HG02678 (cell line): ENCODE results near the gene TRIM54.

Source experiments
- ATAC-seq: cut with Tn5 transposase; IDR thresholded peaks from one replicate; pipeline ENCODE4 v1.9.1; 2021; ENCODE audit warnings: mild to moderate bottlenecking, moderate library complexity; ENCODE audit not compliant: unreplicated experiment

The TRIM54 gene

DNA sequence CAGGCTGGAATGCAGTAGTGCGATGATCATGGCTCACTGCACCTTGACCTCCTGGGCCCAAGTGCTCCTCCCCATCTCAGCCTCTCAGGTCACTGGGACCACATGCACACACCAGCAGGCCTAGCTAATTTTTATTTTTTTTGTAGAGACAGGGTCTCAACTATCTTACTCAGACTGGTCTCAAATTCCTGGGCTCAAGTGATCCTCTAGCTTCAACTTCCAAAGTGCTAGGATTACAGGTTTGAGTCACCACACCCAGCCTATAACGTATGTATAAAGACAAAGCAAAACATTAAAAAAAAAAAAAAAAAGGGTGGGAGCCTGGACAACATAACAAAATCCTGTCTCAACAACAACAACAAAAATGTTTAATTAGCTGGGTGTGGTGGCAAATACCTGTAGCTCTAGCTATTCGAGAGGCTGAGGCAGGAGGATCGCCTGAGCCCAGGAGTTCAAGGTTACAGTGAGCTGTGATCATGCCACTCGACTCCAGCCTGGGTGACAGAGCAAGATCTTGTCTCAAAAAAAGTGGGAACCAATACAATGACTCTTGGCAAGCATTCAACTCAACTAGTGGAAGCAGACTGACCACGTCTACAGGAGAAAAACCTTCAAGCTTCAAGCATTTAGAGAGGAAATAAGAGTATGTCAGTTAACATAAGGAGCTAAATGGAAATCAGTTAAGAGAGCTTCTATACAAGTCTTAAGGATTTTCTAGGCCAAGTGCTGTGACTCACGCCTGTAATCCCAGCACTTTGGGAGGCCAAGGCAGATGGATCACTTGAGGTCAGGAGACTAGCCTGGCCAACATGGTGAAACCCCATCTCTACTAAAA, 71.8 kb downstream of the TRIM54 start:
- no peak for ATAC-seq

DNA sequence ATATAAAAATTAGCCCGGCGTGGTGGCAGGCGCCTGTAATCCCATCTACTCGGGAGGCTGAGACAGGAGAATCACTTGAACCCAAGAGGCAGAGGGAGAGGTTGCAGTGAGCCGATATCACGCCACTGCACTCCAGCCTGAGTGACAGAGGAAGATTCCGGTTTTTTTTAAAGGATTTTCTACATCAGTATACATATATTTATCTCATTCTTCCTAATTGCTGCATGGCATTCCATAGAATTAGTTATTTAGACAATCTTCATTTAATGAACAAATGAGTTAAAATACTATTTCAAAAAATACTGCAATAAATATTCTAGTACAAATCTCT, 72.3 kb downstream of the TRIM54 start:
- ATAC-seq: no peak

DNA sequence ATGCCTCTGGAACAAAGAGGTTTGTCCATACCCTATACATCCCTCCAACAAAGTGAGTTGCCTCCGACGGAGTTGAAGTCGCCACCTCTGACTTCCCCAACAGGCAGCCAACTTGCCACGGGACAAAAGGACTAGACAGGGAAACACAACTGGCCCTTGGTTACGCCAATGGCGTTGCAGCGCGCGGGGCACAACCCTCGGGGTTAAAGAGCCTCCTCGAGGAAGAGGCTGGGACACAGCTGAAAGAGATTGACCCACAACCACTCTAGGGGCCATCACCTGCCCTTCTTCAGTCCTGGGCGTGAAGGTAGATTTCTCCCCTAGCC, 73.8 kb downstream of the TRIM54 start:
- ATAC-seq: peak; percentile 26

DNA sequence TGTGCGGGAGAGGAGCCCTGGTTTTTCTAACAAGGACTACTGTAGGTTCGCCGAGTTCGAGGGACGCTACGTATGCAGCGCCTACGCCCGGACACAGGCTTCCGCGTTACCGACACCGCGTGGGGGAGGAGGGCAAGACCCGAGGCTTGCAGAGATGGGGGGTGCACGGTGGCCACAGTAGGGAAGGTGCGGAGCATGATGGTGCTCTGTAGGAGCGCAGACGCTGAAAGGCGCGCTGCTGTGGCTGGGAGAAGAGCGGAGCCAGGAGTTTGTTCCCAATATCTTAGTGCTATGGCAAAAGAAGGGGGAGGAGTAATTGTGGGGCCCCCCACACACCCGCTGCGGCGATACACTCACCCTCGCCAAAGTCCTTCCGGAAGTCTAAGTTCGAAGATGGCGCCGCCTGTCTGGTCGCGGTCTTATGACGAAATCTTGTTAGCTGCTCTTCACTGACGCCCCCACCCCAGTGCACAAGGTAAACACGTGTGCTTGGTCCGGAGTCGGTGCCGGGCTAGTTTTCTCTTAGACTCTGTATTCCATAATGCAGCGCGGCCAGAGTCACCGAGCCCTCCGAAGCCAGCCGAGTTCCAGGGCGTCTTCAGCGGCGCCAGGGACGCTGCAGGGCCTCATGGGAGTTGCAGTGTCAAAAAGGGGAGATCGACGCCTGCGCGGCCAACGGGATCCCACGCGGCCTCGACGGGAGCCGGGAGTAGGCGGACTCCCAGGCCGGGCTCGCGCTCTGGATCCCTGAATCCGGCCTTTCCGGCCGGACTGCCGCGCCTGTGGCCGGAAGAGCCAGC, 74.4 kb downstream of the TRIM54 start, which contains the start of gene GTF3C2:
TSS of gene GTF3C2 (minus strand) at position 383 of the 800 bp plus-strand sequence. CDS start 13,210 bp downstream, outside the sequence.
- ATAC-seq: peak; percentile 88
